ENCODE results near the gene LLGL1. TPM values are rescaled to one million over a fixed set of nuclear protein-coding genes. Genes with fewer than 3 reads are reported as not detected.

The LLGL1 gene
- total RNA-seq, 1 experiment from 2014 or later, result 65.0 TPM

DNA sequence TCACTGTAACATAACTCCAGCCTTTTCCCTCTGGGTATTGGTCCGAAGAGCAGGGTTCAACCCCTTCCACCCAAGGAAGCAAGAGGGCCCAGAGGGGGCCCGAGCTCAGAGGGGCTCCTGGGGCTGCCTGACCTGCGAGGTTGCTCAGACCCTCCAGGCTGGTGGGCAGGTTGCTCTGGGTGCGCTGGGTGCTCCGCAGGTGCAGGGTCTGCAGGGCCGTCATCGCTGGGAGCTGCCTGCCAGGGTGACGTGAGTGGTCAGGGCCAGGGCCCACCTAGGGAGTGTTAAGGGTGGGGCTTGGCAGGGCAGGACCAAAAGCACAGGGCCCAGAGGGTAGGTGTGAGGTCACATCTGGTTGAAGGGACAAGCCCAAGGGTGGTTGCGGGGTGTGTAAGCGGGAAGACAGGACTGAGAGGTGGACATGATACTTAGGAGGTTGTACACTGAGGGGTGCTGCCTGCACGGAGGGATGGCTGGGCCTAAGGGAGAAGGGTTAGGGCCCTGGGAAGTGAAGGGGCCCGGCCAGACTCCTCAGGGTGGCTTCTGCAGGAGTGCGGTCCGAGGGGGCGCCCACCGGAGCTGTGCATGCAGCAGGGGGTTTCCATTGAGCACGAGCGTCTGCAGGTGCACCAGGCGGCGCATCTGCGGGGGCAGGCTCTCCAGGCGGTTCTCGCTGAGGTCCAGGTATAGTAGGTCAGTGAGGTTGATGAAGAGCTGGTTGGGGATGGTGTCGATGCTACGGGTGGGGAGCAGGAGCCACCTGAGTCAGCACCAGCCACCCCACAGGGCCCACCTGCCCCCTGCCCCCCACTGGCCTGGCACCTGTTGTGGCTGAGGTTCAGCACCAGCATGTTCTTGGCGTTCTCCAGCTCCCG, 28.7 kb downstream of the LLGL1 start:
- WGBS (ENCODE audit: extremely low coverage, insufficient read length, low lambda C conversion rate), result no CpG with 5 or more reads among the region's 27 CpGs
- Mint-ChIP-seq H3K4me1 (peaks cover 17 to 27% of the 10 kb centered on the region in 2 experiments), H3K9me3 (no peaks in the 10 kb centered on the region), H3K27me3 (ENCODE audit: low read depth) (no peaks in the 10 kb centered on the region), H3K27ac (no peak overlapping the region), H3K36me3 (ENCODE audit: insufficient read depth in 1 of 3, low read depth in 3 of 3) (peaks cover 31 to 71% (median 71%) of the 10 kb centered on the region in 3 experiments; a peak in 6 of 7 replicates), H3K4me3 (no peak overlapping the region)
- no peaks in the 10 kb centered on the region; the same call in 1 of the 2 replicates for H3K79me2 ChIP-seq (ENCODE audit: insufficient read depth, low read length)
- DNase-seq, result no peak
- H4K20me1 ChIP-seq (ENCODE audit: control insufficient read depth, insufficient read depth, insufficient read length), result no peaks in the 10 kb centered on the region
- H3K9ac ChIP-seq (ENCODE audit: extremely low read depth, insufficient read length, low read length), result no peak overlapping the region
- H3K4me2 ChIP-seq (ENCODE audit: insufficient read depth, insufficient read length, low read length), result no peak overlapping the region
- H2BK15ac ChIP-seq (ENCODE audit: low read depth, low read length), result no peak overlapping the region
- H2BK20ac ChIP-seq (ENCODE audit: low read depth, low read length, poor library complexity, severe bottlenecking), result no peak overlapping the region
- H3K27me3 ChIP-seq (ENCODE audit: insufficient read depth, low read length), result no peaks in the 10 kb centered on the region
- H3T11ph ChIP-seq (ENCODE audit: low read length), result no peak overlapping the region
- H4K5ac ChIP-seq (ENCODE audit: insufficient read length, low read depth, low read length), result no peak overlapping the region
- H4K91ac ChIP-seq (ENCODE audit: insufficient read length, low read depth, low read length), result no peak overlapping the region
- no peak overlapping the region for H4K8ac ChIP-seq (replicated peaks; ENCODE audit: insufficient read length, low read depth, low read length)
- no peak overlapping the region for H2BK5ac ChIP-seq (ENCODE audit: insufficient read length, low read length)
- no peaks in the 10 kb centered on the region for H3K4me1 ChIP-seq (ENCODE audit: insufficient read depth, low read length)
- no peak overlapping the region for H3K14ac ChIP-seq (ENCODE audit: insufficient read depth, low read length)
- no peak overlapping the region for H3K56ac ChIP-seq (ENCODE audit: insufficient read length, low read depth, low read length)
- H2BK120ac ChIP-seq (ENCODE audit: low read depth, low read length, poor library complexity, severe bottlenecking), result no peak overlapping the region
- H3K9me3 ChIP-seq (ENCODE audit: control insufficient read depth, low read depth, low read length), result no peaks in the 10 kb centered on the region
- no peak overlapping the region for H3K18ac ChIP-seq (ENCODE audit: insufficient read length, low read depth, low read length)
- no peak overlapping the region for H3K27ac ChIP-seq (ENCODE audit: insufficient read length, low read depth, low read length)
- no peak overlapping the region for H2AFZ ChIP-seq (ENCODE audit: low read length)
- H2BK12ac ChIP-seq (ENCODE audit: insufficient read length, low read depth, low read length), result no peak overlapping the region
- H3K4ac ChIP-seq (ENCODE audit: low read depth, low read length), result no peak overlapping the region
- no peak overlapping the region for H3K23ac ChIP-seq (ENCODE audit: insufficient read length, low read depth, low read length)
- H3K23me2 ChIP-seq (ENCODE audit: insufficient read length, low read depth, low read length, poor library complexity, severe bottlenecking), result peaks cover 6% of the 10 kb centered on the region
- no peaks in the 10 kb centered on the region for H3K79me1 ChIP-seq (ENCODE audit: insufficient read depth, low read depth, low read length, poor library complexity, severe bottlenecking)
- H2AK5ac ChIP-seq (ENCODE audit: insufficient read length, low read length), result no peak overlapping the region
- TF ChIP-seq, protein P1, sequence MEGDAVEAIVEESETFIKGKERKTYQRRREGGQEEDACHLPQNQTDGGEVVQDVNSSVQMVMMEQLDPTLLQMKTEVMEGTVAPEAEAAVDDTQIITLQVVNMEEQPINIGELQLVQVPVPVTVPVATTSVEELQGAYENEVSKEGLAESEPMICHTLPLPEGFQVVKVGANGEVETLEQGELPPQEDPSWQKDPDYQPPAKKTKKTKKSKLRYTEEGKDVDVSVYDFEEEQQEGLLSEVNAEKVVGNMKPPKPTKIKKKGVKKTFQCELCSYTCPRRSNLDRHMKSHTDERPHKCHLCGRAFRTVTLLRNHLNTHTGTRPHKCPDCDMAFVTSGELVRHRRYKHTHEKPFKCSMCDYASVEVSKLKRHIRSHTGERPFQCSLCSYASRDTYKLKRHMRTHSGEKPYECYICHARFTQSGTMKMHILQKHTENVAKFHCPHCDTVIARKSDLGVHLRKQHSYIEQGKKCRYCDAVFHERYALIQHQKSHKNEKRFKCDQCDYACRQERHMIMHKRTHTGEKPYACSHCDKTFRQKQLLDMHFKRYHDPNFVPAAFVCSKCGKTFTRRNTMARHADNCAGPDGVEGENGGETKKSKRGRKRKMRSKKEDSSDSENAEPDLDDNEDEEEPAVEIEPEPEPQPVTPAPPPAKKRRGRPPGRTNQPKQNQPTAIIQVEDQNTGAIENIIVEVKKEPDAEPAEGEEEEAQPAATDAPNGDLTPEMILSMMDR (conservative IDR thresholded peaks at IDR 0.05), result no peak

All from H9 (cell line).